ENCODE data around the gene NDFIP2.

The NDFIP2 gene

GRCh38 chr13:79502859-79503468 is 22.0 kb downstream of the NDFIP2 start:
- no peaks in the 10 kb centered on the region for H3K9me3 ChIP-seq (ENCODE audit: insufficient read depth, low read length)
- no peak for TF ChIP-seq CTCF (IDR thresholded peaks at IDR 0.05; ENCODE audit: insufficient read depth, low read length, poor library complexity, severe bottlenecking)
- no peak for TF ChIP-seq EZH2phosphoT487 (conservative IDR thresholded peaks at IDR 0.05; ENCODE audit: low read length)
- H3K36me3 ChIP-seq (ENCODE audit: low read length), result no peaks in the 10 kb centered on the region
- no peak overlapping the region for H3K9ac ChIP-seq (ENCODE audit: low read length)
- H3K4me2 ChIP-seq (ENCODE audit: low read depth, low read length, poor library complexity, severe bottlenecking), result no peak overlapping the region
- H3K9me2 ChIP-seq (replicated peaks; ENCODE audit: insufficient read depth, low read length), result no peaks in the 10 kb centered on the region
- H3F3A ChIP-seq (ENCODE audit: insufficient read depth), result no peaks in the 10 kb centered on the region
- no peak overlapping the region for H2AFZ ChIP-seq (ENCODE audit: low read depth, low read length, severe bottlenecking)
- H3K27ac ChIP-seq (ENCODE audit: low read depth, low read length), result no peak overlapping the region
- peaks cover 10% of the 10 kb centered on the region; the same call in 1 of the 2 replicates for H3K79me2 ChIP-seq (ENCODE audit: insufficient read depth, low read length)
- H3K4me3 ChIP-seq (ENCODE audit: insufficient read depth, low read length, poor library complexity, severe bottlenecking), result no peak overlapping the region
- H3K27me3 ChIP-seq (ENCODE audit: low read length), result no peaks in the 10 kb centered on the region
- H4K20me1 ChIP-seq (ENCODE audit: low read depth, low read length), result 0 out of 2 replicates have a peak, but pooled peaks cover 11% of the 10 kb centered on the region

- Histone ChIP-seq H3K4me2 (ENCODE audit: low read depth, low read length, poor library complexity, severe bottlenecking) (no peak overlapping the region), H3K9me2 (replicated peaks; ENCODE audit: insufficient read depth, low read length) (no peaks in the 10 kb centered on the region)
- no peak for TF ChIP-seq CTCF (IDR thresholded peaks at IDR 0.05; ENCODE audit: insufficient read depth, low read length, poor library complexity, severe bottlenecking)
These were observed 22.6 kb downstream of the NDFIP2 start for GRCh38 chr13:79503473-79504017.

GRCh38 chr13:79508224-79508961 is 27.4 kb downstream of the NDFIP2 start:
- Histone ChIP-seq H3K36me3 (ENCODE audit: low read length) (no peaks in the 10 kb centered on the region), H3K27me3 (ENCODE audit: low read length) (no peaks in the 10 kb centered on the region), H3K27ac (ENCODE audit: low read depth, low read length) (no peak overlapping the region), H3K9me3 (ENCODE audit: insufficient read depth, low read length) (no peaks in the 10 kb centered on the region), H3K9ac (ENCODE audit: low read length) (no peak overlapping the region), H3K79me2 (ENCODE audit: insufficient read depth, low read length) (peaks cover 9% of the 10 kb centered on the region; the same call in 1 of the 2 replicates), H3K4me2 (ENCODE audit: low read depth, low read length, poor library complexity, severe bottlenecking) (no peak overlapping the region), H3F3A (ENCODE audit: insufficient read depth) (no peaks in the 10 kb centered on the region), H2AFZ (ENCODE audit: low read depth, low read length, severe bottlenecking) (no peak overlapping the region), H3K9me2 (replicated peaks; ENCODE audit: insufficient read depth, low read length) (no peaks in the 10 kb centered on the region), H3K4me3 (ENCODE audit: insufficient read depth, low read length, poor library complexity, severe bottlenecking) (no peak overlapping the region), H4K20me1 (ENCODE audit: low read depth, low read length) (0 out of 2 replicates have a peak, but pooled peaks cover 7% of the 10 kb centered on the region)
- TF ChIP-seq CTCF (IDR thresholded peaks at IDR 0.05; ENCODE audit: insufficient read depth, low read length, poor library complexity, severe bottlenecking) (no peak), EZH2phosphoT487 (conservative IDR thresholded peaks at IDR 0.05; ENCODE audit: low read length) (no peak)

More at GRCh38 chr13:79503473-79504017, 22.6 kb downstream of the NDFIP2 start:
- no peaks in the 10 kb centered on the region for H3F3A ChIP-seq (ENCODE audit: insufficient read depth)
- 0 out of 2 replicates have a peak, but pooled peaks cover 11% of the 10 kb centered on the region for H4K20me1 ChIP-seq (ENCODE audit: low read depth, low read length)
- no peak overlapping the region for H3K27ac ChIP-seq (ENCODE audit: low read depth, low read length)
- H3K79me2 ChIP-seq (ENCODE audit: insufficient read depth, low read length), result peaks cover 13% of the 10 kb centered on the region; the same call in 1 of the 2 replicates
- H3K9me3 ChIP-seq (ENCODE audit: insufficient read depth, low read length), result no peaks in the 10 kb centered on the region
- H3K36me3 ChIP-seq (ENCODE audit: low read length), result no peaks in the 10 kb centered on the region
- no peak overlapping the region for H3K4me3 ChIP-seq (ENCODE audit: insufficient read depth, low read length, poor library complexity, severe bottlenecking)
- H3K9ac ChIP-seq (ENCODE audit: low read length), result no peak overlapping the region
- H2AFZ ChIP-seq (ENCODE audit: low read depth, low read length, severe bottlenecking), result no peak overlapping the region
- no peaks in the 10 kb centered on the region for H3K27me3 ChIP-seq (ENCODE audit: low read length)
